Sigmoid colon (tissue), 7 donors: ENCODE results near the gene KLHL29. TPM values are rescaled to one million over a fixed set of nuclear protein-coding genes. Genes with fewer than 3 reads are reported as not detected.

Experiments
- DNase-seq: peaks from one replicate; pipeline ENCODE4 v3.0.0-alpha.2; 2019
- H3K27ac ChIP-seq, 4 donors: fragments of 200-600 bp; sonication (generic); one replicate each; pipeline ENCODE4 v1.5.1; 2016 to 2019; ENCODE audit warnings: mild to moderate bottlenecking in 1 of 4
- H3K27me3 ChIP-seq, 3 donors: fragments of 200-600 bp; sonication (generic); one replicate each; pipeline ENCODE4 v1.5.1; 2019; ENCODE audit warnings: mild to moderate bottlenecking in 1 of 3
- H3K36me3 ChIP-seq, 4 donors: fragments of 200-600 bp; sonication (generic); one replicate each; pipeline ENCODE4 v1.5.1; 2016 to 2019
- H3K4me1 ChIP-seq, 4 donors: fragments of 200-600 bp; sonication (generic); one replicate each; pipeline ENCODE4 v1.5.1; 2017 to 2019
- H3K4me3 ChIP-seq, 4 donors: fragments of 200-600 bp; sonication (generic); one replicate each; pipeline ENCODE4 v1.5.1; 2017 to 2019; ENCODE audit warnings: mild to moderate bottlenecking in 2 of 4, moderate library complexity in 1 of 4
- H3K9me3 ChIP-seq, 4 donors: fragments of 200-600 bp in 3 of 4; sonication (generic) in 3 of 4; one replicate each; pipeline versions ENCODE4 v1.5.1 to v1.6.1; 2013 to 2019
- CTCF ChIP-seq, 4 experiments: fragments of 450-650 bp in 3 of 4; fragments of 200-600 bp in 1 of 4; IDR thresholded peaks; one replicate each; pipeline ENCODE4 v1.5.1; 2016 to 2019; ENCODE audit warnings: antibody characterized with exemption in 4 of 4, mild to moderate bottlenecking in 3 of 4, moderate library complexity in 2 of 4
- EP300 ChIP-seq, 4 donors: sonication (generic); formaldehyde crosslinking; IDR thresholded peaks; one replicate each; pipeline ENCODE4 v1.6.1; 2017; ENCODE audit warnings: antibody characterized with exemption in 4 of 4
- POLR2A ChIP-seq, 2 donors: fragments of 450-650 bp; IDR thresholded peaks; one replicate each; pipeline ENCODE4 v1.6.1; 2016; ENCODE audit warnings: antibody characterized with exemption in 2 of 2, mild to moderate bottlenecking in 2 of 2, moderate library complexity in 2 of 2
- POLR2AphosphoS5 ChIP-seq, 4 donors: sonication (generic); formaldehyde crosslinking; IDR thresholded peaks; one replicate each; pipeline ENCODE4 v1.6.1; 2017; ENCODE audit warnings: antibody characterized with exemption in 4 of 4
- WGBS, 2 donors: extraction: QIAGEN DNeasy Blood & Tissue Kit; methylation state at CpG; one replicate each; pipeline ENCODE4 v1.1.7; 2013; 5-methylcytosine and 5-hydroxymethylcytosine counted together
- intact Hi-C: fragments of 100-400 bp; cut with DNase I; formaldehyde crosslinking; loops from one replicate; pipeline ENCODE4 v1.15.1; 2023
- polyA plus RNA-seq, 3 donors: library from polyadenylated mRNA; stranded (reverse); fragments of 200-250 nt; gene quantifications; one replicate each; pipeline ENCODE4 v1.2.3, GENCODE V29; 2013
- total RNA-seq, 4 donors: library from RNA; depleted of rRNA; stranded (reverse); fragments of >200 nt; gene quantifications; one replicate each; pipeline ENCODE4 v1.1.0, GENCODE V29; 2016
- donor health status: healthy with polysubstance abuse.
- donor health status: Bipolar disorder and iron deficiency.
- donor health status: healthy.

Gene KLHL29
- total and polyA plus RNA-seq, 7 donors: 0.46 to 25.5 (median 6.3) TPM

- WGBS, 2 donors: 89 to 94% methylated on average over 13 of the region's 13 CpGs
- intact Hi-C loops: no loop called here
- DNase-seq: no peak
- Histone ChIP-seq H3K36me3 (no peaks in the 10 kb centered on the region), H3K4me1 (peaks cover 0 to 72% (median 62%) of the 10 kb centered on the region in 4 donors), H3K27me3 (no peaks in the 10 kb centered on the region), H3K9me3 (no peaks in the 10 kb centered on the region), H3K4me3 (no peak overlapping the region), H3K27ac (peak overlapping the region in 3 of 4 donors; percentile 88 to 90 (median 89))
- no peak for TF ChIP-seq EP300 (IDR thresholded peaks at IDR 0.05)
- TF ChIP-seq CTCF (IDR thresholded peaks at IDR 0.05): no peak
- no peak for TF ChIP-seq POLR2AphosphoS5 (IDR thresholded peaks at IDR 0.05)
- no peak for TF ChIP-seq POLR2A (IDR thresholded peaks at IDR 0.05)
These were observed 202.4 kb downstream of the KLHL29 start for GRCh38 chr2:23587341-23587880.

- peaks cover 0 to 76% (median 68%) of the 10 kb centered on the region in 4 donors for H3K4me1 ChIP-seq
- 90% methylated on average over 4 of the region's 4 CpGs for WGBS, 2 donors
- no peak overlapping the region for H3K4me3 ChIP-seq
- H3K27me3 ChIP-seq: no peaks in the 10 kb centered on the region
- peak overlapping the region; percentile 76 to 90 (median 88) for H3K27ac ChIP-seq
- DNase-seq: peak; percentile 65
- no peaks in the 10 kb centered on the region for H3K9me3 ChIP-seq
- TF ChIP-seq POLR2A (IDR thresholded peaks at IDR 0.05): no peak
- TF ChIP-seq POLR2AphosphoS5 (IDR thresholded peaks at IDR 0.05): no peak
- TF ChIP-seq EP300 (IDR thresholded peaks at IDR 0.05): no peak
- TF ChIP-seq CTCF (IDR thresholded peaks at IDR 0.05): no peak
- intact Hi-C loops: no loop called here
- no peaks in the 10 kb centered on the region for H3K36me3 ChIP-seq
These were observed 203.1 kb downstream of the KLHL29 start for GRCh38 chr2:23588106-23588505.

GRCh38 chr2:23588508-23589201 is 203.7 kb downstream of the KLHL29 start:
- Histone ChIP-seq H3K27me3 (no peaks in the 10 kb centered on the region), H3K4me1 (peaks cover 0 to 76% (median 69%) of the 10 kb centered on the region in 4 donors), H3K4me3 (no peak overlapping the region), H3K27ac (peak overlapping the region; percentile 76 to 90 (median 88)), H3K36me3 (no peaks in the 10 kb centered on the region), H3K9me3 (no peaks in the 10 kb centered on the region)
- peak; percentile 56 for DNase-seq
- WGBS, 2 donors: 81 to 86% methylated on average over 18 of the region's 18 CpGs
- intact Hi-C loops: no loop called here
- TF ChIP-seq POLR2AphosphoS5 (IDR thresholded peaks at IDR 0.05) (no peak), EP300 (IDR thresholded peaks at IDR 0.05) (no peak), POLR2A (IDR thresholded peaks at IDR 0.05) (no peak), CTCF (IDR thresholded peaks at IDR 0.05) (no peak)

- H3K9me3 ChIP-seq: no peaks in the 10 kb centered on the region
- peak overlapping the region; percentile 76 to 90 (median 88) for H3K27ac ChIP-seq
- H3K4me1 ChIP-seq: peaks cover 0 to 76% (median 69%) of the 10 kb centered on the region in 4 donors
- no peaks in the 10 kb centered on the region for H3K36me3 ChIP-seq
- no peak overlapping the region for H3K4me3 ChIP-seq
- WGBS, 2 donors: 91% methylated on average over 9 of the region's 9 CpGs
- DNase-seq: peak; percentile 68
- no peak for TF ChIP-seq POLR2AphosphoS5 (IDR thresholded peaks at IDR 0.05)
- no peak for TF ChIP-seq CTCF (IDR thresholded peaks at IDR 0.05)
- no peak for TF ChIP-seq EP300 (IDR thresholded peaks at IDR 0.05)
- no peak for TF ChIP-seq POLR2A (IDR thresholded peaks at IDR 0.05)
- H3K27me3 ChIP-seq: no peaks in the 10 kb centered on the region
- intact Hi-C loops: no loop called here
These were observed 204.3 kb downstream of the KLHL29 start for GRCh38 chr2:23589220-23589647.
